Liver (tissue), 9 donors: ENCODE results near the gene GNG8. TPM values are rescaled to one million over a fixed set of nuclear protein-coding genes. Genes with fewer than 3 reads are reported as not detected.

Source experiments
- DNase-seq: peaks from one replicate; pipeline ENCODE4 v3.0.0-alpha.2; 2017; ENCODE audit warnings: low spot score
- H3K27ac ChIP-seq, 2 donors: one replicate each; pipeline ENCODE4 v1.7.0; 2013; ENCODE audit warnings: inconsistent platforms in 2 of 2, low read length in 2 of 2, control low read depth in 1 of 2, low read depth in 1 of 2, mild to moderate bottlenecking in 1 of 2
- H3K27me3 ChIP-seq, 4 donors: one replicate each; pipeline versions ENCODE4 v1.6.1 to v1.7.0; 2013; ENCODE audit warnings: low read length in 3 of 4, inconsistent platforms in 1 of 4, mild to moderate bottlenecking in 1 of 4, moderate library complexity in 1 of 4; ENCODE audit not compliant: control insufficient read depth in 4 of 4, insufficient read depth in 4 of 4
- H3K36me3 ChIP-seq, 4 donors: one replicate each; pipeline versions ENCODE4 v1.6.1 to v1.7.0; 2013; ENCODE audit warnings: low read length in 3 of 4, mild to moderate bottlenecking in 3 of 4, low read depth in 1 of 4, moderate library complexity in 1 of 4; ENCODE audit not compliant: control insufficient read depth in 4 of 4, insufficient read depth in 3 of 4
- H3K4me1 ChIP-seq, 4 donors: one replicate each; pipeline versions ENCODE4 v1.6.1 to v1.7.0; 2013; ENCODE audit warnings: low read length in 3 of 4, mild to moderate bottlenecking in 3 of 4, moderate library complexity in 1 of 4; ENCODE audit not compliant: control insufficient read depth in 4 of 4, insufficient read depth in 4 of 4
- H3K4me3 ChIP-seq, 3 donors: one replicate each; pipeline versions ENCODE4 v1.6.1 to v1.7.0; 2013; ENCODE audit warnings: low read length in 3 of 3, control low read depth in 1 of 3, low read depth in 1 of 3, mild to moderate bottlenecking in 1 of 3
- H3K9ac ChIP-seq, 2 donors: one replicate each; pipeline ENCODE4 v1.7.0; 2013; ENCODE audit warnings: low read length in 2 of 2, mild to moderate bottlenecking in 2 of 2, moderate library complexity in 2 of 2, control low read depth in 1 of 2, low read depth in 1 of 2
- H3K9me3 ChIP-seq, 4 donors: one replicate each; pipeline versions ENCODE4 v1.6.1 to v1.7.0; 2013; ENCODE audit warnings: low read length in 3 of 4; ENCODE audit not compliant: control insufficient read depth in 4 of 4
- EGR1 ChIP-seq, 2 donors: IDR thresholded peaks; 2 replicates each; pipeline ENCODE4 v1.6.1; 2016 to 2018; ENCODE audit warnings: antibody characterized with exemption in 2 of 2, low read depth in 2 of 2
- GABPA ChIP-seq, 2 donors: IDR thresholded peaks in 1 of 2; conservative IDR thresholded peaks in 1 of 2; 2 replicates each; pipeline ENCODE4 v1.6.1; 2016; ENCODE audit warnings: antibody characterized with exemption in 2 of 2, mild to moderate bottlenecking in 1 of 2, moderate library complexity in 1 of 2
- HNF4A ChIP-seq, 2 donors: conservative IDR thresholded peaks; 2 replicates each; pipeline ENCODE4 v1.6.1; 2016; ENCODE audit warnings: antibody characterized with exemption in 2 of 2, mild to moderate bottlenecking in 2 of 2
- RAD21 ChIP-seq, 2 donors: IDR thresholded peaks; 2 replicates each; pipeline ENCODE4 v1.6.1; 2016; ENCODE audit warnings: antibody characterized with exemption in 2 of 2, mild to moderate bottlenecking in 2 of 2
- RXRA ChIP-seq, 2 donors: IDR thresholded peaks; 2 replicates each; pipeline ENCODE4 v1.6.1; 2017 to 2018; ENCODE audit warnings: antibody characterized with exemption in 2 of 2, mild to moderate bottlenecking in 1 of 2
- TAF1 ChIP-seq: conservative IDR thresholded peaks from 2 replicates; pipeline ENCODE4 v1.6.1; 2016; ENCODE audit warnings: antibody characterized with exemption, mild to moderate bottlenecking
- WGBS: extraction: QIAGEN DNeasy Blood & Tissue Kit; methylation state at CpG from one replicate; pipeline ENCODE4 v1.1.7; 2013; 5-methylcytosine and 5-hydroxymethylcytosine counted together
- polyA plus RNA-seq, 2 donors: library from polyadenylated mRNA; stranded (reverse) in 1 of 2; unstranded in 1 of 2; fragments of 200-250 nt in 1 of 2; fragments of >200 nt in 1 of 2; fragmentation: Nextera tagmentation in 1 of 2; extraction: Ambion mirVana in 1 of 2; gene quantifications; one replicate each; pipeline versions ENCODE4 v1.2.1 to v1.2.3, GENCODE V29; 2013 to 2015
- total RNA-seq, 2 donors: library from RNA; depleted of rRNA; stranded (reverse); fragments of >200 nt; gene quantifications; one replicate each; pipeline ENCODE4 v1.2.3, GENCODE V29; 2014
- TF ChIP-seq, protein P1 (sequence below): IDR thresholded peaks from 2 replicates; pipeline ENCODE4 v1.6.1; 2016; ENCODE audit warnings: antibody characterized with exemption
- TF ChIP-seq, protein P2 (sequence below): IDR thresholded peaks from 2 replicates; pipeline ENCODE4 v1.6.1; 2016; ENCODE audit warnings: antibody characterized with exemption
- TF ChIP-seq, protein P3 (sequence below): IDR thresholded peaks from 2 replicates; pipeline ENCODE4 v1.6.1; 2016; ENCODE audit warnings: antibody characterized with exemption
- TF ChIP-seq, protein P4 (sequence below): IDR thresholded peaks from 2 replicates; pipeline ENCODE4 v1.6.1; 2016; ENCODE audit warnings: antibody characterized with exemption, mild to moderate bottlenecking
- TF ChIP-seq, protein P5 (sequence below): fragments of 150-350 bp; IDR thresholded peaks from 2 replicates; pipeline ENCODE4 v1.5.1; 2017; ENCODE audit warnings: improper control_type of control experiment, low read depth, low read length; ENCODE audit not compliant: missing input control
- donor health status: healthy.
- donor health status: healthy.
- donor health status: healthy.
- donor health status: healthy.
- donor health status: healthy.

GNG8 gene
- total and polyA plus RNA-seq, 4 donors, result not detected

DNA sequence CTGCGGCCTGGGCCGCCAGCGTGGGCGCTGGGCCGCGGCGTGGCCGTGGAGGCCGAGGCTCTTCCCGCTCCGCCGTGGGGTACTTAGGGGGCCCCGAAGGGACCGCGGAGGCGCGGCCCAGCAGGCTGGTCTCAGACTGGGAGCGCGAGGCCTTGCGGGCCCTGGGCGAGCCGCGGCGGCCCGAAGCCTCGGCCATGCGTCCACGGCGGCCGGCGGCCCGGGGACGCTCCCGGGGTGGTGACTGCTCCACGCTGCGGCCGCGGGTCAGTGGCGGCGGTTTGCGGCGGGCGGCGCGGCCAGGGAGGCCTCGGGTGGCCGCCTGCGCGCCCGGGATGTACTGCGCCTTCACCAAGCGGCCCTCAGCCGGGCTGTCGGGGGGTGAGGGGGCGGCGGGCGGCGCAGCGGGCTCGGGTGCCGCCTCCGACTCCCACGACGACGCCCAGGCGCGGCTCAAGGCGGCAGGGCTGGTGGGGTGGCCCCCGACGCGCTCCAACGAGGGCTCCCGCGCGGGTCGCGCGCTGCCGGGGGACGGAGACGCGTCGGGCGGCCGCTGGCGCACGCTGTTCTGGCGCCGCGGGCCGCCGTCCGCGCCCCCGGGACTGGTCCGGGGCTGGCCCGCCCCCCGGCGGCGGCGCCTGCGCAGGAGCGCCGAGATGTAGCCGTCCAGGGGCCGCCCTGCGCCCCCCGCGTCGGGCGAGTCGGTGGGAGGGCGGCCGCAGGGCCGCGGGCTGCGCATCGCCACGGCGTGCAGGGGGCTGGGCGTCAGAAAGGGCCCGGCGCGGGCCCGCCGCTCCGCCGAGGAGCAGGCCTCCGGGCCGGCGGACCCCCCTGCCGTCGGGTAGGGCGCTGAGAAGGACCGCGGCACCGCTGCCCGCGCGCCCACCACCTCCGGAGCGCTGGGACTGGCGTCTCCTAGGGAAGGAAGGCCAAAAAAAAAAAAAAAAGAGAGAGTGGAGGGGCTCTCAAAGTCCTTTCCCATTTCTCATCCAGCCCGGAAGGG, 13.3 kb upstream of the GNG8 start:
- peaks cover 0 to 11% (median 4%) of the 10 kb centered on the region in 4 donors for H3K27me3 ChIP-seq
- 29% methylated on average over 144 of the region's 144 CpGs for WGBS
- H3K4me3 ChIP-seq, result no peak overlapping the region
- no peaks in the 10 kb centered on the region for H3K36me3 ChIP-seq
- H3K9me3 ChIP-seq, result no peaks in the 10 kb centered on the region
- TF ChIP-seq RXRA (IDR thresholded peaks at IDR 0.05), result no peak
- TF ChIP-seq, protein P1, sequence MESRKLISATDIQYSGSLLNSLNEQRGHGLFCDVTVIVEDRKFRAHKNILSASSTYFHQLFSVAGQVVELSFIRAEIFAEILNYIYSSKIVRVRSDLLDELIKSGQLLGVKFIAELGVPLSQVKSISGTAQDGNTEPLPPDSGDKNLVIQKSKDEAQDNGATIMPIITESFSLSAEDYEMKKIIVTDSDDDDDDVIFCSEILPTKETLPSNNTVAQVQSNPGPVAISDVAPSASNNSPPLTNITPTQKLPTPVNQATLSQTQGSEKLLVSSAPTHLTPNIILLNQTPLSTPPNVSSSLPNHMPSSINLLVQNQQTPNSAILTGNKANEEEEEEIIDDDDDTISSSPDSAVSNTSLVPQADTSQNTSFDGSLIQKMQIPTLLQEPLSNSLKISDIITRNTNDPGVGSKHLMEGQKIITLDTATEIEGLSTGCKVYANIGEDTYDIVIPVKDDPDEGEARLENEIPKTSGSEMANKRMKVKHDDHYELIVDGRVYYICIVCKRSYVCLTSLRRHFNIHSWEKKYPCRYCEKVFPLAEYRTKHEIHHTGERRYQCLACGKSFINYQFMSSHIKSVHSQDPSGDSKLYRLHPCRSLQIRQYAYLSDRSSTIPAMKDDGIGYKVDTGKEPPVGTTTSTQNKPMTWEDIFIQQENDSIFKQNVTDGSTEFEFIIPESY, result no peak
- TF ChIP-seq, protein P2, sequence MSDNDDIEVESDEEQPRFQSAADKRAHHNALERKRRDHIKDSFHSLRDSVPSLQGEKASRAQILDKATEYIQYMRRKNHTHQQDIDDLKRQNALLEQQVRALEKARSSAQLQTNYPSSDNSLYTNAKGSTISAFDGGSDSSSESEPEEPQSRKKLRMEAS, result no peak
- TF ChIP-seq, protein P3, sequence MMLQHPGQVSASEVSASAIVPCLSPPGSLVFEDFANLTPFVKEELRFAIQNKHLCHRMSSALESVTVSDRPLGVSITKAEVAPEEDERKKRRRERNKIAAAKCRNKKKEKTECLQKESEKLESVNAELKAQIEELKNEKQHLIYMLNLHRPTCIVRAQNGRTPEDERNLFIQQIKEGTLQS, result no peak
- TF ChIP-seq TAF1, result no peak
- TF ChIP-seq HNF4A (conservative IDR thresholded peaks at IDR 0.05), result no peak
- TF ChIP-seq GABPA (IDR thresholded peaks at IDR 0.05 in 1 of 2, conservative IDR thresholded peaks at IDR 0.05 in 1 of 2), result no peak
- TF ChIP-seq, protein P4, sequence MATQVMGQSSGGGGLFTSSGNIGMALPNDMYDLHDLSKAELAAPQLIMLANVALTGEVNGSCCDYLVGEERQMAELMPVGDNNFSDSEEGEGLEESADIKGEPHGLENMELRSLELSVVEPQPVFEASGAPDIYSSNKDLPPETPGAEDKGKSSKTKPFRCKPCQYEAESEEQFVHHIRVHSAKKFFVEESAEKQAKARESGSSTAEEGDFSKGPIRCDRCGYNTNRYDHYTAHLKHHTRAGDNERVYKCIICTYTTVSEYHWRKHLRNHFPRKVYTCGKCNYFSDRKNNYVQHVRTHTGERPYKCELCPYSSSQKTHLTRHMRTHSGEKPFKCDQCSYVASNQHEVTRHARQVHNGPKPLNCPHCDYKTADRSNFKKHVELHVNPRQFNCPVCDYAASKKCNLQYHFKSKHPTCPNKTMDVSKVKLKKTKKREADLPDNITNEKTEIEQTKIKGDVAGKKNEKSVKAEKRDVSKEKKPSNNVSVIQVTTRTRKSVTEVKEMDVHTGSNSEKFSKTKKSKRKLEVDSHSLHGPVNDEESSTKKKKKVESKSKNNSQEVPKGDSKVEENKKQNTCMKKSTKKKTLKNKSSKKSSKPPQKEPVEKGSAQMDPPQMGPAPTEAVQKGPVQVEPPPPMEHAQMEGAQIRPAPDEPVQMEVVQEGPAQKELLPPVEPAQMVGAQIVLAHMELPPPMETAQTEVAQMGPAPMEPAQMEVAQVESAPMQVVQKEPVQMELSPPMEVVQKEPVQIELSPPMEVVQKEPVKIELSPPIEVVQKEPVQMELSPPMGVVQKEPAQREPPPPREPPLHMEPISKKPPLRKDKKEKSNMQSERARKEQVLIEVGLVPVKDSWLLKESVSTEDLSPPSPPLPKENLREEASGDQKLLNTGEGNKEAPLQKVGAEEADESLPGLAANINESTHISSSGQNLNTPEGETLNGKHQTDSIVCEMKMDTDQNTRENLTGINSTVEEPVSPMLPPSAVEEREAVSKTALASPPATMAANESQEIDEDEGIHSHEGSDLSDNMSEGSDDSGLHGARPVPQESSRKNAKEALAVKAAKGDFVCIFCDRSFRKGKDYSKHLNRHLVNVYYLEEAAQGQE, result no peak
- no peak for TF ChIP-seq EGR1 (IDR thresholded peaks at IDR 0.05; ENCODE audit: low read depth in 2 of 2)
- TF ChIP-seq, protein P5, sequence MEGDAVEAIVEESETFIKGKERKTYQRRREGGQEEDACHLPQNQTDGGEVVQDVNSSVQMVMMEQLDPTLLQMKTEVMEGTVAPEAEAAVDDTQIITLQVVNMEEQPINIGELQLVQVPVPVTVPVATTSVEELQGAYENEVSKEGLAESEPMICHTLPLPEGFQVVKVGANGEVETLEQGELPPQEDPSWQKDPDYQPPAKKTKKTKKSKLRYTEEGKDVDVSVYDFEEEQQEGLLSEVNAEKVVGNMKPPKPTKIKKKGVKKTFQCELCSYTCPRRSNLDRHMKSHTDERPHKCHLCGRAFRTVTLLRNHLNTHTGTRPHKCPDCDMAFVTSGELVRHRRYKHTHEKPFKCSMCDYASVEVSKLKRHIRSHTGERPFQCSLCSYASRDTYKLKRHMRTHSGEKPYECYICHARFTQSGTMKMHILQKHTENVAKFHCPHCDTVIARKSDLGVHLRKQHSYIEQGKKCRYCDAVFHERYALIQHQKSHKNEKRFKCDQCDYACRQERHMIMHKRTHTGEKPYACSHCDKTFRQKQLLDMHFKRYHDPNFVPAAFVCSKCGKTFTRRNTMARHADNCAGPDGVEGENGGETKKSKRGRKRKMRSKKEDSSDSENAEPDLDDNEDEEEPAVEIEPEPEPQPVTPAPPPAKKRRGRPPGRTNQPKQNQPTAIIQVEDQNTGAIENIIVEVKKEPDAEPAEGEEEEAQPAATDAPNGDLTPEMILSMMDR, result no peak
- no peak for TF ChIP-seq RAD21 (IDR thresholded peaks at IDR 0.05)
- peaks cover 0 to 2% (median 0%) of the 10 kb centered on the region in 4 donors for H3K4me1 ChIP-seq
- no peak for DNase-seq
- H3K9ac ChIP-seq, result no peak overlapping the region
- no peak overlapping the region for H3K27ac ChIP-seq
